Right lobe of liver (tissue), 6 donors: ENCODE results near the gene DNM1. TPM values are rescaled to one million over a fixed set of nuclear protein-coding genes. Genes with fewer than 3 reads are reported as not detected.

ENCODE experiments used
- ATAC-seq, 4 donors: fragments of 200-7000 bp; cut with Tn5 transposase; one replicate each; pipeline ENCODE4 v1.9.1; 2020; ENCODE audit warnings: mild to moderate bottlenecking in 4 of 4, moderate library complexity in 4 of 4
- DNase-seq, 3 donors: peaks; one replicate each; pipeline ENCODE4 v3.0.0-alpha.2; 2020
- H3K27ac ChIP-seq, 3 donors: fragments of 200-600 bp; one replicate each; pipeline ENCODE4 v1.8.0; 2022
- H3K27me3 ChIP-seq, 2 donors: fragments of 200-600 bp; one replicate each; pipeline ENCODE4 v1.8.0; 2022
- H3K36me3 ChIP-seq, 4 donors: fragments of 200-600 bp; sonication (generic) in 1 of 4; one replicate each; pipeline versions ENCODE4 v1.5.1 to v1.8.0; 2017 to 2022; ENCODE audit warnings: control low read depth in 1 of 4
- H3K4me1 ChIP-seq, 4 donors: fragments of 200-600 bp; sonication (generic) in 1 of 4; one replicate each; pipeline versions ENCODE4 v1.5.1 to v1.8.0; 2017 to 2022; ENCODE audit warnings: control low read depth in 1 of 4
- H3K4me3 ChIP-seq, 3 donors: fragments of 200-600 bp; one replicate each; pipeline ENCODE4 v1.8.0; 2022
- H3K9me3 ChIP-seq, 4 donors: fragments of 200-600 bp; sonication (generic) in 1 of 4; one replicate each; pipeline versions ENCODE4 v1.5.1 to v1.8.0; 2017 to 2022; ENCODE audit warnings: control low read depth in 1 of 4
- CTCF ChIP-seq, 4 donors: fragments of 200-600 bp in 3 of 4; fragments of 450-650 bp in 1 of 4; IDR thresholded peaks; one replicate each; pipeline versions ENCODE4 v1.5.1 to v1.8.0; 2016 to 2022; ENCODE audit warnings: antibody characterized with exemption in 4 of 4, mild to moderate bottlenecking in 2 of 4
- POLR2A ChIP-seq: fragments of 450-650 bp; IDR thresholded peaks from one replicate; pipeline ENCODE4 v1.6.1; 2017; ENCODE audit warnings: antibody characterized with exemption, mild to moderate bottlenecking
- WGBS: methylation state at CpG from one replicate; pipeline ENCODE4 v1.1.6; 2018; ENCODE audit warnings: low coverage, low lambda C conversion rate; ENCODE audit not compliant: insufficient coverage; ENCODE audit errors: missing lambda C conversion rate; 5-methylcytosine and 5-hydroxymethylcytosine counted together
- intact Hi-C, 2 donors: fragments of 100-400 bp; cut with DNase I; formaldehyde crosslinking; loops; one replicate each; pipeline versions ENCODE4 v1.11.2 to v1.14.1; 2022
- total RNA-seq, 6 experiments: library from RNA; depleted of rRNA in 2 of 6; stranded (reverse); fragments of >200 nt in 2 of 6; fragmentation: NEBNext Ultra II Directional in 3 of 6; extraction: Animal tissue kit (Norgen Biotek cat#: 25700) in 3 of 6; gene quantifications; one replicate each; pipeline versions ENCODE4 v1.1.0 to v1.2.4, GENCODE V29; 2016 to 2023
- donor health status: DM: no; HTN: yes; CAD: no.
- donor health status: DM: no; HTN: no; CAD: no.
- donor health status: DM: no; HTN: no; CAD: no.
- donor health status: DM: no; HTN: yes; CAD: no.
- donor health status: DM: no; HTN: yes; CAD: no.

The DNM1 gene
- total RNA-seq, 6 experiments from 2014 or later = 0.43 to 3.1 (median 1.8) TPM

- H3K27me3 ChIP-seq = no peaks in the 10 kb centered on the region
- WGBS = 100% methylated on average over 1 of the region's 6 CpGs
- TF ChIP-seq CTCF (IDR thresholded peaks at IDR 0.05) (no peak), POLR2A (no peak)
- ATAC-seq (no peak), DNase-seq (no peak)
- peaks cover 0 to 15% (median 3%) of the 10 kb centered on the region in 4 donors for H3K36me3 ChIP-seq
- intact Hi-C loops = no loop called here
- no peaks in the 10 kb centered on the region for H3K9me3 ChIP-seq
- no peak overlapping the region for H3K27ac ChIP-seq
- peaks cover 0 to 5% (median 0%) of the 10 kb centered on the region in 4 donors for H3K4me1 ChIP-seq
- no peak overlapping the region for H3K4me3 ChIP-seq
Measured at GRCh38 chr9:128163027-128163515, 40.1 kb upstream of the DNM1 start.

DNA sequence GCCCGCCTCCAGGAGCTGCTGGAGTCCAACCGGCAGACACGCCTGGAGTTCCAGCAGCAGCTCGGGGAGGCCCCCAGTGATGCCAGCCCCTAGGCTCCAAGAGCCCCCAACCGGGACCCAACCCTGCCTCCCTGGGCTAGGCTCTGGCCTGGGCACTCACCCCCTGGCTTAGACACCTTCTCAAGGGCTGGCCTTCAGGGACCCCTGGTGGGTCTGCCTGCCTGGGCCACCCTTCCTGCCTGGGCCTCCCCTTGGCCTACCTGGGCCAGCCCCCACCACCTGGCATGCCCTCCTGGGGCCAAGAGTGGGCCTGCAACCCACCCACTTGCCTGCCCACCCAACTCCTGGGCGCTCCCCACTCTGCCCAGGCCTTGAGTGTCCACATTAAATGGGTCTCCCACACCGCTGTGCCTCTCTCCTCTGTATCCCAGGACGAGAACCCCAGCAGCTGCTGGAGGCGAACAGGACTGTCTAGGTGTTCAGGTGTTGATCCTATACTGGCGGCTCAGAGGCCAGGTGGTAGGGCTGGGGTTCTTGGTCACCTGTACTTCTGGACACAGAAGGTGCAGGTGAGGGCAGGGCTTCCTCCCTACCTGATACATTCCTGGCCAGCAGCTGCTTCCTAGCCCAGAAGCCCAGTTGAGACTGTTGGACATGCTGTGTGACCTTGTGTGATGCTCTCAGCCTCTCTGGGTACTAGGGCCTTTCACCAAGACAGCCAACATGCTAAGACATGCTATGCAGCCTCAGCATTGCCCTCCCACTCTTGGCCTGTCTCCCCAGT lies 39.5 kb upstream of the DNM1 start:
- ATAC-seq = no peak
- WGBS = no CpG with 5 or more reads among the region's 10 CpGs
- peak in 1 of 3 donors; percentile 52 for DNase-seq

GRCh38 chr9:128164307-128164885 lies 38.8 kb upstream of the DNM1 start:
- DNase-seq (no peak), ATAC-seq (no peak)
- H3K4me1 ChIP-seq = peaks cover 0 to 5% (median 0%) of the 10 kb centered on the region in 4 donors
- H3K27ac ChIP-seq = no peak overlapping the region
- intact Hi-C loops = no loop called here
- no peaks in the 10 kb centered on the region for H3K27me3 ChIP-seq
- H3K9me3 ChIP-seq = no peaks in the 10 kb centered on the region
- 64% methylated on average over 11 of the region's 14 CpGs for WGBS
- no peak overlapping the region for H3K4me3 ChIP-seq
- H3K36me3 ChIP-seq = peaks cover 0 to 26% (median 8%) of the 10 kb centered on the region in 4 donors
- TF ChIP-seq POLR2A (no peak), CTCF (IDR thresholded peaks at IDR 0.05) (no peak)

More for the DNA sequence above, 39.5 kb upstream of the DNM1 start:
- peaks cover 0 to 5% (median 0%) of the 10 kb centered on the region in 4 donors for H3K4me1 ChIP-seq
- no peak overlapping the region for H3K4me3 ChIP-seq
- no peaks in the 10 kb centered on the region for H3K27me3 ChIP-seq
- TF ChIP-seq CTCF (IDR thresholded peaks at IDR 0.05) = no peak
- no peak for TF ChIP-seq POLR2A
- no peaks in the 10 kb centered on the region for H3K9me3 ChIP-seq
- H3K36me3 ChIP-seq = peaks cover 0 to 19% (median 6%) of the 10 kb centered on the region in 4 donors
- H3K27ac ChIP-seq = no peak overlapping the region
- intact Hi-C loops = no loop called here

DNA sequence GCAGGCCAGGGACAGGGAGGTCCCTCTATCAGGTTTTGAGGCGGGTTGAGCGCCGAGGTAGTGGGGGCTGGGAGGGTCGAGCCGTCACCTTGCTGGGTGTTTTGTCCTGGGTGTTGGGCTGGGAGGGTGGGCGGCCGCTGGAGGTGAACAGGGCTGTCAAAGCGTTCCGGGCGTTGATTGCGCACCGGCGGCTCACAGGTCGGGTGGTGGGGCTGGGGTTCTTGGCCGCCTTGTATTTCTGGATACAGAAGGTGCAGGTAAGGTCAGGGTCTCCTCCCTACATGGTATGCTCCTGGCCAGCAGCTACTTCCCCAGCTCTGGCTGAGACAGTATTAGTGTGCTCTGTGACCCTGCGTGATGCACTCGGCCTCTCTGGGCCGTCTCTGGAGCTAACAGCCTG lies 37.0 kb upstream of the DNM1 start:
- H3K4me1 ChIP-seq = no peaks in the 10 kb centered on the region
- no peaks in the 10 kb centered on the region for H3K27me3 ChIP-seq
- no peak for ATAC-seq
- intact Hi-C loops = no loop called here
- H3K27ac ChIP-seq = no peak overlapping the region
- peaks cover 0 to 37% (median 12%) of the 10 kb centered on the region in 4 donors for H3K36me3 ChIP-seq
- no peaks in the 10 kb centered on the region for H3K9me3 ChIP-seq
- no CpG with 5 or more reads among the region's 18 CpGs for WGBS
- TF ChIP-seq CTCF (IDR thresholded peaks at IDR 0.05) = no peak
- TF ChIP-seq POLR2A = no peak
- DNase-seq = no peak
- H3K4me3 ChIP-seq = no peak overlapping the region
